HG03139 (cell line): Measurements from ENCODE around the gene CEP250.
"Not testable (repeated sequence)": the region's sequence is repeated elsewhere in the genome, so short reads cannot be mapped to it uniquely, and the experiment has no call there.

Experiments used
- ATAC-seq: cut with Tn5 transposase; IDR thresholded peaks from one replicate; pipeline ENCODE4 v1.9.1; 2021; ENCODE audit not compliant: unreplicated experiment

CEP250 gene

GRCh38 chr20:35525639-35526038 is 70.2 kb downstream of the CEP250 start:
- no peak for ATAC-seq

GRCh38 chr20:35527122-35527769 is 71.8 kb downstream of the CEP250 start:
- no peak for ATAC-seq

- no peak for ATAC-seq
These were observed 74.2 kb downstream of the CEP250 start, which contains the start of gene C20orf173 for GRCh38 chr20:35529552-35529951. Gene C20orf173, minus strand, starts transcription at chr20:35529652. Its CDS starts 279 bp downstream, at chr20:35529373.

DNA sequence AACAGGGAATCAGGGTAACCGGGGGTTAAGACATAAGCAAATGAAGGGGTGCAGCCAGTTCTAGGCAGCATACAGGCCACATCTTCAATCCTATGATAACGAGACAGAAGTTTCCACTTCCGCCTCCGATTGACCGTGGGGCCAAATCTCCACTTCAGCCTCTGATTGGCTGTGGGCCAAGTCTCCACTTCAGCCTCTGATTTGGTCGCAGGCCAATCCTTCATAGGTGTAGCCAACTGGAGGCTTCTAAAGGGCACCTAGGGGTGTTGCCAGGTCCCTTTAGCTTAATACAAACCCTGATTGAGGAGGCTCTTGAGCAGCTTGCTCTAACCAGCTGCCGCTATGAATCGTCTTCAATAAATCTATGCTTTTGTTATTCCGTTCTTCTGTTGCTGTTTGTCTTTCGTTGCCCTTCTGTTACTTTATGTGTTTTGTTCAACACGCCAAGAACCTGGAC is 84.4 kb downstream of the CEP250 start:
- ATAC-seq = no peak

DNA sequence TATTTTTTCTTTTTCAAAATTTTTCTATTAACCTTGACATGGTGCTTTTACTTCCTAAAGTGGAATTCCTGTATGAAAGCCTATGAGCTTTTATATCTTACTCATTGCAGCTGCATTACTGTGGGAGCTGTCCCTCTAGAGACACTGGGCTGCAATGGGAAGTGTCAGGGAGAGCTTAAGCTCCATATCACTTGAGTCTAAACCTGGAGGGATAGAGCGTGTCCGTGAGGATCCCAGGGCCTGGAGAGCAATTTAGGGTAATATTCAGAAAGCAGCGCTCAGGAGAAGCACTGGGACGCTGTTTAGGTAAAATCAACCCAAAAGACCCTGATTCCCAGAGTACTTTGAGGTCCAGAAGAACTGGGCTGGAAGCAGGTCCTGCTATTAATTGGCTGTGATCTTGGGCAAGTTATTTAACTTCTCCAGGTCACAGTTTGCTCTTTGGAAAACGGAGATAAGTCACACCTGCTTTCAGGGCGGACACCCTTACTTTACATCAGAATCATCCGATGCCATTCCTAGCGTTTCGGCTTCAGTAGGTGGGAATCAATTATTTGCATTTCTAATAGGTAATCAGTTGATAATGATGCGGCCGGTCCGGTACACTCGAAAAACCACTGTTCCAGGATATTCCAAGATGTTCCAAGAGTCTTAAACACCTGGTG is 85.9 kb downstream of the CEP250 start:
- ATAC-seq = no peak

DNA sequence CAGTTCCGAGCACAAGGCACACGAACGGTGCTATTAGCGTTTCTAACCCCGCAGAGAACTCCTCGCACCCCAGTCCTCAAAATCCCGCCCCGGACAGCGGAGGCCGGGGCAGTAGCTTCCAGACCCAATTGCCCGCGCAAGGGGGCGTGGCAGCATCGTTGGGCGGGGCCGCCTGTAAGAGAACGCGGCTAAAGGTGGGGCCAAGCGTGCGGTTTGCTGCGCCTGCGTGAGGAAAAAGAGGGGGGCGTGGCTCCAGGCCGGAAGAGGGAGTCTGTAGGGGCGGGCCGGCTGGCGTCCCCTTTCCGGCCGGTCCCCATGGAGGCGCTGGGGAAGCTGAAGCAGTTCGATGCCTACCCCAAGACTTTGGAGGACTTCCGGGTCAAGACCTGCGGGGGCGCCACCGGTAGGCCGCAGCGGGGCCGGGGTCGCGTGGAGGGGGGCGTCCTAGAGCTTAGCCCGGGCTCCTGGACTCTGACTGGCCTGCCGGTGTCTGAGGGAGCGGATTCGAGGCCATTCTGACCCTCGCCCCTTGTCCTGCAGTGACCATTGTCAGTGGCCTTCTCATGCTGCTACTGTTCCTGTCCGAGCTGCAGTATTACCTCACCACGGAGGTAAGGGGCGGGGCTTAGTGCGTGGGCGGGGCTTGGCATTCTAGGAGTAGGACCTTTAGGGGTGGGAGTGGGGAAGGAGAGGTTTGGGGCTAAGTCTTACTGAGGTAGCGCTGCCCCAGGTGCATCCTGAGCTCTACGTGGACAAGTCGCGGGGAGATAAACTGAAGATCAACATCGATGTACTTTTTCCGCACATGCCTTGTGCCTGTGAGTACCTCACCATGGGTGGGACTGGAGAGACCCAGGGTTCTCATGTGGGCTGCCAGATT is 86.6 kb downstream of the CEP250 start, which contains the start of gene ERGIC3:
ERGIC3 (plus strand) TSS at position 296 of the 880 bp plus-strand sequence; CDS start at position 316, 20 bp downstream.
- peak; percentile 82 for ATAC-seq

DNA sequence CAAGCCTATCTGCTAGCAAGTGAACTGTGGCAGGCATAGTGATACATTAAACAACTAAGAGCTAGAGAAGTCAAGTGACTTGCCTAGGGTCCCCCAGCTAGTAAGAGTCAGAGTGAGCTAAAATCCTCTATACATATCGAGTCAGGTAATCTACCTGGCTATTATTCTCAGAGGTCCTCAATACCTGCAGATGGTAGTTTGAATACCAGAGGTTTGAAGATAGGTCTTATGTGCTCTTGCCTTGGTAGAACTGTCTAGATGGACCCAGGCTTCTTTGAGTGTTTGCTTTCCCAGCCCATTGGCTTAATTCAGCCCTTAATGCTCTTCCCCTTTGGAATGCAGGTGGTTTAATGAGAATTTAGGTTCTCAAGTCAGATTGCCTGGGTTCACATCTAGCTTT is 87.6 kb downstream of the CEP250 start:
- ATAC-seq = no peak

- ATAC-seq = no peak
These were observed 89.0 kb downstream of the CEP250 start for GRCh38 chr20:35544436-35544835.

GRCh38 chr20:35544941-35545340 is 89.5 kb downstream of the CEP250 start:
- not testable (repeated sequence) for ATAC-seq

DNA sequence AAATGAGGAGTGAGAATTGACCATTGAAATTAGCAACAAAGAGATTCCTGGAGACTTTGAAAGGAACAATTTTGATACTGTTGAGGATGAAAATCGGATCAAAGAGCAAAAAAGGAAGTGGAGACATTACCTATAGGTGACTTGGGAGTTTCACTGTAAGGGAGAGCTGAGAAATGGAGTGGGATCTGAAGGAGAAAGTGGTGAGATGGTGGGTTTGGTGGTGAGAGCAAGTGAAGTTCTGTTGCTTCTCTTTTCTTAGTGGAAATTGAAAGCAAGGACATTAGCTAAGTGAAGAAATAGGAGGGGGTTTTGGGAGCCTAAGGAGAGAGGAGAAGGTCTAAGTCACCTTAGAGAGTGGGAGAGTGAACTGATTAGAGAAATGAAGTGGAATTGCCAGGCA is 90.7 kb downstream of the CEP250 start:
- ATAC-seq = no peak

DNA sequence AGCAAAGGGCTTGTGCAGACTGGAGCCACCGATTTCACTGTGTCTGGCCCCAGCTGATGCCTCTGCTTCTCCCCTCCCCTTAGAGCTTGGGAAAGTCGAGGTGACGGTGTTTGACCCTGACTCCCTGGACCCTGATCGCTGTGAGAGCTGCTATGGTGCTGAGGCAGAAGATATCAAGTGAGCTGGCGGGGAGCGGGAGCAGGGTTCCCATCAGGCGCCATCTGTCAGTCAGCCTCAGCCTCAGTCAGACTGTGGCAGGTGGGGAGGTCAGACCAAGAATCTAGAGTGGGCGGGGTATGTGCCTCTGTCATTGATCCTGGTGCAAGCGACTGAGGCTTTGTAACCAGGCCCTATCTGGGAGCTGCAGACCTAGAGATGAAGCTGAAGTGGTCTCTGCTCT is 91.9 kb downstream of the CEP250 start:
- ATAC-seq = no peak

DNA sequence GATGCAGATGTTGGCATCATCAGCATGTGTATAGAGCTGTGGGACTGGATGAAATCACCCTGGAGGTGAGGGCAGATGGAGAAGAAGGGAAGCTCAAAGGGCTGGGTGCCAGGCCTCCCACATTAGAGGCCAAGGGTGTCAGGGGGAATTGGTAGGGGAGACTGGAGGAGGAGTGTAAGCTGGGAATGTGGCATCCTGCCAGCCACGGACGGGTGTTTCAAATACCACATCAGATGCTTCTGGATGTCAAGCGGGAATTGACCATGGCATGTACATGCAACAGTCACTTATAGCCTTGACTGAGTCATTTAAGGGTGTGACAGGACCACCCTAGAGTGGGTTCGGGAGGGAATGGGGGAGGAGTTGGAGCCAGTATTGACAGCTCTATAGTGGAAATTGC is 96.1 kb downstream of the CEP250 start:
- ATAC-seq = no peak

DNA sequence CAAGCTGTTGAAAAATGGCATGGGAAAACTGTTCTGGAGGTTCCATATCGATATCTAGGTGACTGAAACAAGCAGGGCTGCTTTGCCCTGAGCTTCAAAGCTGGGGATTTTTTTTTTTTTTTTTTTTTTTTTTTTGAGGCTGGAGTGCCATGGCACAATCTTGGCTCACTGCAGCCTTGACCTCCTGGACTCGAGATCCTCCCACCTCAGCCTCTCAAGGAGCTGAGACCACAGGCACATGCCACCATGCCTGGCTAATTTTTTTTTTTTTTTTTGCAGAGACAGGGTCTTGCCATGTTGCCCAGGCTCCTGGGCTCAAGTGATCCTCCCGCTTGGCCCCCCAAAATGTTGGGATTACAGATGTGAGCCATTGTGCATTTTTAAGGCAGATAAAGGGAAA is 97.5 kb downstream of the CEP250 start:
- ATAC-seq = no peak

DNA sequence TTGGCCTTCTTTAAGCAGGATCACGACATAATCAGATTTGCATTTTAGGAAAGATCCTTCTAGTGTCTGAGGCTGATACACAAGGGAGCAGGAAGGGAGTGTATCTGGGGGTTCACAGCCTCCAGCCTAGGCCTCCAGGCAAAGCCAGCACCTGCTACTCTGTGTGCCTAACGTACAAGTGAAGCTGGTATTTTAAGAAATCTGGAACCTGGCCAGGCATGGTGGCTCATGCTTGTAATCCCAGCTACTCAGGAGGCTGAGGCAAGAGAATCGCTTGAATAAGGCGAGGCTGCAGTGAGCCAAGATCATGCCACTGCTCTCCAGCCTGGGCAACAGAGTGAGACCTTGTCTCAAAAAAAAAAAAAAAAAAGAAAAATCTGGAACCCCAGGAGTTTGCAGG is 100.1 kb downstream of the CEP250 start:
- ATAC-seq = not testable (repeated sequence)

DNA sequence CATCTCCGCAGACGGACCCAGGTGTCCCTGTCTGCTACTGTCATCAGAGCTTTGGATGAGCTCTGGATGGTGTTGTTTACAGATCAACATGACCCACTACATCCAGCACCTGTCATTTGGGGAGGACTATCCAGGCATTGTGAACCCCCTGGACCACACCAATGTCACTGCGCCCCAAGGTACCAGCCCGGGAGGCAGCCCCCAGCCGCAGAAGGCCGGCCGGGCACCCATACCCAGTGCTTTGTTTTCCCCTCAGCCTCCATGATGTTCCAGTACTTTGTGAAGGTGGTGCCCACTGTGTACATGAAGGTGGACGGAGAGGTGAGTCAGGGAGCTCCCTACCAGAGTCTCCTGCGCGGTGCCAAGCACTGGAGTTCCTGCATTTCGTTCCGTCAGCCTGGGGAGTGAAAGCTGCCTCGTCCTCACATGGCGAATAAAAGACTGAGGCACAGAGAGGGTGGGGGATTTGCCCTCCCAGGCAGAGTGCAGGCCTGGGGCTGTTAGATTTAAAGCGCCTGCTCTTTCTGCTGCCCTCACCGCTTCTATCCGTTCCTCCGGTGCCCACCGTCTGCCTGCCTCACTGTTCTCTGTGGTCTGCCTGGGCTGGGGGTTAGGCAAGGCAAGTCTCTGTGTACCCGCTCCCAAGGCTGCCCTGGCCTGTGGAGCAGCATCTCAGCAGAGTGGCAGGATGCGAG is 100.7 kb downstream of the CEP250 start:
- no peak for ATAC-seq

DNA sequence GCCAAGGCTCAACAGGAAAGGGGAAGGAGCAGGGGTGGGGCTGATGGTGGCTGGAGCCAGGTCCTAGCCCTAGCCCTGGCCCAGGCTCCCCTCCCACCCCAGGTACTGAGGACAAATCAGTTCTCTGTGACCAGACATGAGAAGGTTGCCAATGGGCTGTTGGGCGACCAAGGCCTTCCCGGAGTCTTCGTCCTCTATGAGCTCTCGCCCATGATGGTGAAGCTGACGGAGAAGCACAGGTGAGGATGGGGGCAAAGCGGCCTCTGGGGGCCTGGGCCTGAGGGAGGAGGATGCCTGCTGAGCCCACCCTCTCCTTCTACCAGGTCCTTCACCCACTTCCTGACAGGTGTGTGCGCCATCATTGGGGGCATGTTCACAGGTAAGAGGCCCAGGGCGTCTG is 101.5 kb downstream of the CEP250 start:
- no peak for ATAC-seq

- no peak for ATAC-seq
These were observed 103.1 kb downstream of the CEP250 start for GRCh38 chr20:35558451-35558850.

GRCh38 chr20:35559042-35559693 is 103.8 kb downstream of the CEP250 start:
- no peak for ATAC-seq

DNA sequence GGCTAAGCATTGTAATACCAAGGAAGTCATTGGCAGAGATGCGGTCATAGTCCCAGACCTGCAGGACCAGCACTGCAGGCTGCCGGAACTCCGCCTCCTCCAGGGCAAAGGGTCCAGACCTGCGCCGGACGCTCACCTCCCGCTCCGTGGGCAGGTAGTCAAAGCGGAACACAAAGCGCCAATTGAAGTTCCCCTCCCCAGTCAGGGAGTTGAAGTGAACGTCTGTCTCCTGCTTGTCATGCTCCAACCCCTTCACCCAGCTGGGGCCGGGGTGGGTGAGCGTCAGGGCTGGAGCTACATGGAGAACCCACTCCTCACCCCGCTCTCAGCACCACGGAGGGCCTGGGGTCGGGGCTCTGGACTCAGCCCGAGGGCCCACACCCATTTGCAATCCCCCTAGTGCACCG is 104.7 kb downstream of the CEP250 start:
- ATAC-seq = no peak

DNA sequence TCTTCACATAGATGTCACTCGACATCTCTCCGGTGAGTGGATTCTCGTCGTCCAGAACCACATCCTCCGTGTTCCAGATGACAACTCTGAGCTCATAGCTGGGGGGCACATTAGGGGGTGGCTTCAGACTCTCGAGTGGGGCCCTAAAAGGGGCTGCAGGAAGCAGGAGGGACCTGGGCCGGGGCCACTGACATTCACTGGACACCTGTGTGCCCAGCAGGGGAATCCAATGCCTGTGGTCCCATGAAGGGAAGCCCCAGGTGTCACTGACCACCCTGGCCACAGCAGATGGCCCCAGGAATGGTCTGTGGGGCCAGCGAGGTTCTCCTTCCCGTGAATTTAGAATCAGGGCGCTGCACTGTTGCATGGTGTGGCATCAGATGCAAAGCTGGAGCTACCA is 105.1 kb downstream of the CEP250 start:
- ATAC-seq = no peak
